ENCODE results near the gene ZNF692.
"Not testable (repeated sequence)": the region's sequence is repeated elsewhere in the genome, so short reads cannot be mapped to it uniquely, and the experiment has no call there.

Gene ZNF692

GRCh38 chr1:248849152-248849551, 9.7 kb downstream of the ZNF692 start:
- no peak for DNase-seq

GRCh38 chr1:248848602-248849001, 10.3 kb downstream of the ZNF692 start:
- DNase-seq = no peak

GRCh38 chr1:248847956-248848561, 10.8 kb downstream of the ZNF692 start:
- DNase-seq = no peak

GRCh38 chr1:248847181-248847955, 11.5 kb downstream of the ZNF692 start:
- DNase-seq = no peak

GRCh38 chr1:248844526-248844925, 14.4 kb downstream of the ZNF692 start:
- no peak for DNase-seq

- no peak for DNase-seq
These were observed 15.2 kb downstream of the ZNF692 start for GRCh38 chr1:248843687-248844086.

GRCh38 chr1:248842781-248843331, 16.0 kb downstream of the ZNF692 start:
- DNase-seq = no peak

GRCh38 chr1:248841702-248842395, 17.0 kb downstream of the ZNF692 start:
- no peak for DNase-seq

GRCh38 chr1:248840946-248841345, 17.9 kb downstream of the ZNF692 start:
- DNase-seq = no peak

- no peak for DNase-seq
These were observed 19.7 kb downstream of the ZNF692 start for GRCh38 chr1:248839168-248839555.

GRCh38 chr1:248838357-248839167, 20.3 kb downstream of the ZNF692 start:
- DNase-seq = peak; percentile 91

- peak; percentile 99 for DNase-seq
These were observed 21.0 kb downstream of the ZNF692 start, which contains the start of gene ZNF672 for GRCh38 chr1:248837781-248838356. ZNF672 (plus strand) TSS chr1:248838224; CDS start chr1:248847275, 9,051 bp downstream.

- DNase-seq = no peak
These were observed 21.7 kb downstream of the ZNF692 start for GRCh38 chr1:248837045-248837780.

GRCh38 chr1:248834343-248834940, 24.4 kb downstream of the ZNF692 start:
- DNase-seq = no peak

GRCh38 chr1:248831842-248832241, 27.0 kb downstream of the ZNF692 start:
- DNase-seq = no peak

- DNase-seq = not testable (repeated sequence)
These were observed 28.2 kb downstream of the ZNF692 start for GRCh38 chr1:248830718-248831017.

- no peak for DNase-seq
These were observed 30.0 kb downstream of the ZNF692 start for GRCh38 chr1:248828845-248829244.

- peak; percentile 92 for DNase-seq
These were observed 32.8 kb downstream of the ZNF692 start, which contains the start of gene SH3BP5L for GRCh38 chr1:248825909-248826760. SH3BP5L (minus strand) TSS chr1:248825915; CDS start chr1:248824935, 980 bp downstream.

- no peak for DNase-seq
These were observed 33.3 kb downstream of the ZNF692 start for GRCh38 chr1:248825573-248825908.

- DNase-seq = no peak
These were observed 33.7 kb downstream of the ZNF692 start for GRCh38 chr1:248825136-248825535.

Measured in NCI-H1048 (cell line).